HL-60 (cell line): ENCODE data around the gene ITGAL.

ENCODE experiments used
- POLR2AphosphoS5 ChIP-seq: IDR thresholded peaks from 2 replicates; pipeline ENCODE4 v1.6.1; 2012; ENCODE audit warnings: low read depth
- TF ChIP-seq, protein P1 (sequence below): IDR thresholded peaks from one replicate; pipeline ENCODE4 v1.5.1; 2011; ENCODE audit warnings: low read length, control low read depth, inconsistent platforms; ENCODE audit not compliant: insufficient read depth

DNA sequence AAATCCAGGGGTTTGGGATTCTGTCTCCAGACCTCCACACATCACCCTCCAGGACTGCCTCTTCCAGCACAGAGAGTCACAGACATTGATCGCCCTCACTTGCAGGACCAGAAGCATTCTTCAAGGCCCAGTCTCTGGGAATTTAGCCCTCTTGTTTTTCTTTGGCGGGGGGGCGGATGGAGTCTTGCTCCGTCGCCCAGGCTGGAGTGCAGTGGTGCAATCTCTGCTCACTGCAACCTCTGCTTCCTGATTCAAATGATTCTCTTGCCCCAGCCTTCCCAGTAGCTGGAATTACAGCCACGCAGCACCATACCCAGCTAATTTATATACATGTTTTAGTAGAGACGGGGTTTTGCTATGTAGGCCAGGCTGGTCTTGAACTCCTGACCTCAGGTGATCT lies 8.5 kb upstream of the ITGAL start:
- TF ChIP-seq, protein P1, sequence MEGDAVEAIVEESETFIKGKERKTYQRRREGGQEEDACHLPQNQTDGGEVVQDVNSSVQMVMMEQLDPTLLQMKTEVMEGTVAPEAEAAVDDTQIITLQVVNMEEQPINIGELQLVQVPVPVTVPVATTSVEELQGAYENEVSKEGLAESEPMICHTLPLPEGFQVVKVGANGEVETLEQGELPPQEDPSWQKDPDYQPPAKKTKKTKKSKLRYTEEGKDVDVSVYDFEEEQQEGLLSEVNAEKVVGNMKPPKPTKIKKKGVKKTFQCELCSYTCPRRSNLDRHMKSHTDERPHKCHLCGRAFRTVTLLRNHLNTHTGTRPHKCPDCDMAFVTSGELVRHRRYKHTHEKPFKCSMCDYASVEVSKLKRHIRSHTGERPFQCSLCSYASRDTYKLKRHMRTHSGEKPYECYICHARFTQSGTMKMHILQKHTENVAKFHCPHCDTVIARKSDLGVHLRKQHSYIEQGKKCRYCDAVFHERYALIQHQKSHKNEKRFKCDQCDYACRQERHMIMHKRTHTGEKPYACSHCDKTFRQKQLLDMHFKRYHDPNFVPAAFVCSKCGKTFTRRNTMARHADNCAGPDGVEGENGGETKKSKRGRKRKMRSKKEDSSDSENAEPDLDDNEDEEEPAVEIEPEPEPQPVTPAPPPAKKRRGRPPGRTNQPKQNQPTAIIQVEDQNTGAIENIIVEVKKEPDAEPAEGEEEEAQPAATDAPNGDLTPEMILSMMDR = no peak
- TF ChIP-seq POLR2AphosphoS5 = no peak
